ENCODE results near the gene ETF1. TPM values are rescaled to one million over a fixed set of nuclear protein-coding genes. Genes with fewer than 3 reads are reported as not detected.
A peak's percentile ranks its signal among the peaks of the same experiment; 100 is the strongest.

The ETF1 gene
- polyA plus RNA-seq, result 10 to 100 TPM; 30.0 to 38.2 (median 33.5) TPM

DNA sequence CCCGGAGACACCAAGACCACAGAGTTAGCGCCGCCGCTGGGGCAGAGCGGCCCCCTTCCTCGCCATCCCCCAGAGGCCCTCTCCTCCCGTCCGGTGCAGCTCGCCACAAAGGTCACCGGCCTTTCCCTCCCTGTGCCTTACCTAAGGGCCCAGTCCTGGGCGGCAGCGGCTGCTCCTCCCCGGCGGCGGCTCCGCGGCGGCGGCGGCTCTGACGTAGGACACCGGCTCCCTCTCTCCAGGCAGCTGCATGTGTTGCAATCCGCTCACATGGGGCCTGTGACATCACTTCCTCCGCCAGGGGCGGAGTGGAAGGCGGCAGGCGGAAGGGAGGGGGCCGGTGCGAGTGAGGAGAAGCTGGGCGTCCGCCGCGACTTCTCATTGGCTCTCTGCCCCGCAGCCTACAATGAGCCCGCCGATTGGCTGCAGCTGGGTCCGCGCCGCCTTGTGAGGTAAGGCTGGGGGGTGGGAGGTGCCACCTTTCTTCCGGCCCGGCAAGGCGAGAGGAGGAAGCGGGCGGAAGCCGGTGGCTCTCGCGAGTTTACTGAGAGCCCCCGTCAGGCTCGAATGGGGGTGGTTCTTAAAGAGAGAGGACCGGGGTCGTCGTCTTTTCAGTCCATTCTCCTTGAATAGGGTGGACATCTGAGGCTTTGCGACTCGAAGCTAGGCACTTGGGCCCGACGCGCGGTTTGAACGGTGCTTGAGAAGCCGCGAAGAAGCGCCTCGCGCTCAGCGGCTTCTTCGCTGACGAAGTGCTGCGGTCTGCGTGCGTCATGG, at the start of gene ETF1:
ETF1 (minus strand) TSS at position 281 of the 774 bp plus-strand sequence. CDS start 318 bp downstream, outside the sequence.
- H3K27ac Mint-ChIP-seq, result peak within 1 kb of the TSS; percentile 99 to 100 (median 100)
- peaks cover 11 to 21% (median 16%) of the 10 kb centered on the region in 3 donors for H3K27me3 Mint-ChIP-seq (ENCODE audit: low read depth in 3 of 3)
- peak within 1 kb of the TSS; percentile 96 to 100 (median 99) for H3K4me3 Mint-ChIP-seq
- peaks cover 0 to 3% (median 0%) of the 10 kb centered on the region in 3 donors for H3K36me3 Mint-ChIP-seq
- peak; percentile 100 for DNase-seq
- no peaks in the 10 kb centered on the region for H3K9me3 Mint-ChIP-seq
- H3K4me1 Mint-ChIP-seq, result peaks cover 70 to 80% of the 10 kb centered on the region in 2 donors

DNA sequence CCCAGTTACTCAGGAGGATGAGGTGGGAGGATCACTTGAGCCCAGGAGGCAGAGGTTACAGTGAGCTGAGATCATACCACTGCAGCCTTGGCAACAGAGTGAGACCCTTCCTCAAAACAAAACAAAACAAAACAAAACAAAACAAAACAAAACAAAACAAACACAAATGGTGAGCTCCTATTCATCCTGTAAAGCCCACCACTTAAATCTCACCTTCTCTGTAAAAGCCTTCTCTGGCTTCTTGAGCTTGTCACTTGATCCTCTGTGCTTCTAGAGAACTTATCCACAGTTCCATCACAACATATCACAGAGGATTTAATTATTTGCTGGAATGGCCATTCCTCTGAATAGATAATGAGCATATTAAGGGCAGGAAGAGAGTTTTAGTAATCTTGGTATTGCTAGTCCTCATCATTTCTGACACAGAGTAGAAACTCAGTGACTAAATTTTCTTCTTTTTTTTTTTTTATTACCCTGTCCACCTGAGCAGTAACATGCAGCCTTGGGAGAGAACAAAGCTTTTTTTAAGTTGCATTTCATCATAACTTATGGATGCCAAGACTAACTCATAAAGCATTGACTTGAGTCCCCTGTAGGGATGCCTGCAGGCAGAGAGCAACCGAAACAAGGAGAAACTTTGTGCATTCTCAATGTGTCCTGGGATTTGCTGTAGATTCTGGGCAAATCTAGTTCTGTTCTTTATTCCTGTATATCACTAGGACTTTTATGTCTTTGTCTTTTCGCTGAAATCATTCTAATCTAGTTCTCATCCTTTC, 45.2 kb upstream of the ETF1 start:
- Mint-ChIP-seq H3K27me3 (ENCODE audit: low read depth in 3 of 3) (peaks cover 0 to 6% (median 5%) of the 10 kb centered on the region in 3 donors), H3K4me1 (no peaks in the 10 kb centered on the region), H3K27ac (peak overlapping the region in 1 of 6 donors; percentile 14), H3K4me3 (no peak overlapping the region), H3K36me3 (no peaks in the 10 kb centered on the region), H3K9me3 (no peaks in the 10 kb centered on the region)
- no peak for DNase-seq

DNA sequence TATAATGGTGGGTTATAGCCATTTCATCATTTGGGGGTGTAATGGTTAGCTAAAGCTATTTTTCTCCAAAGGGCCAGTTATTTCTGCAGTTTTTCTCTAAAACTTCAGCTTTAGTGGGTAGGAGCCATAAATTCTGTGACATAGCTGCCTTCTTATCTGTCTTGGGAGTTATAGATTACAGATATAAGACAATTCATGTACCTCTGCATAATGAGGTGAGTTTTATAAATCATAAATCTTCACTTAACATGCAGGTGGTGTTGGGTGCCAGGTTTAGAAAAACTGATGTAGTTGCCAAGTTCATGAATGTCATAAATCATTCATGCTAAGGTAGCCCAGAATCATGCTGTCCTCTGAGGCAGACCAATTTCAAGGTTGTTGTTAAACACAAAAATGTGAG, 42.1 kb upstream of the ETF1 start:
- peaks cover 0 to 6% (median 4%) of the 10 kb centered on the region in 3 donors for H3K27me3 Mint-ChIP-seq (ENCODE audit: low read depth in 3 of 3)
- DNase-seq, result no peak
- H3K9me3 Mint-ChIP-seq, result no peaks in the 10 kb centered on the region
- no peak overlapping the region for H3K4me3 Mint-ChIP-seq
- H3K4me1 Mint-ChIP-seq, result no peaks in the 10 kb centered on the region
- H3K27ac Mint-ChIP-seq, result no peak overlapping the region
- H3K36me3 Mint-ChIP-seq, result no peaks in the 10 kb centered on the region

DNA sequence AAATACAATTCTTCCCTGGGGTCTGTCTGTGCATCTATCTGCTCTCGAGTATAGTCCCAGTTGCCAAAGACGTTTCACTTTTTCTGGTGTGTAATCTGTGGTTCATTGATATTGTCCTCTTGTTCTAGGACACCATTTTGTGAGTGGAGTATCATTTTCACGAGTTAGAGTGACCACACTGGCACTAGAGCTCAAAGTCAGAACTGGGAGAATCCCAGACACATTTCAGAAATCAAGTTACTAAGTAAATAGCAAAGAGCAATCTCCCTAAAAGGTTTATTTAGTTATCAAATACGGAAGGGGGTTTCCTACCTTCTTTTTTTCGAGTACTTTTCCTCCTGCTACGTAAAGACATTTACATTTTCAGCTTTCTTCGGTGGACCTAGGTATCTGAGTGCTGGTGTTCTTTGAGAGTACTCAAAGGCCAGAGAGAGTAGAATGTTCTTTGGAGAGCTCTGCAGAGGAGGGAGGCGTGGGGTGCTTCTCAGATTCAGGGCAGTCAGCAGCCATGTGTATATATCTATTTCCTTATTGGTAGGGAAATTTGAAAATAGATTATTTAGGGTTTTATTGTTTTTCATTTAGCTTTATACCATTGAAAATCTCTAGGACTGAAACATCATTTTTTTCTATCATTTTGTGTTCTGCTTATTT, 41.1 kb upstream of the ETF1 start:
- no peak overlapping the region for H3K4me3 Mint-ChIP-seq
- peaks cover 0 to 6% (median 4%) of the 10 kb centered on the region in 3 donors for H3K27me3 Mint-ChIP-seq (ENCODE audit: low read depth in 3 of 3)
- no peaks in the 10 kb centered on the region for H3K9me3 Mint-ChIP-seq
- H3K36me3 Mint-ChIP-seq, result no peaks in the 10 kb centered on the region
- H3K4me1 Mint-ChIP-seq, result peaks cover 0 to 2% of the 10 kb centered on the region in 2 donors
- H3K27ac Mint-ChIP-seq, result no peak overlapping the region
- DNase-seq, result no peak

DNA sequence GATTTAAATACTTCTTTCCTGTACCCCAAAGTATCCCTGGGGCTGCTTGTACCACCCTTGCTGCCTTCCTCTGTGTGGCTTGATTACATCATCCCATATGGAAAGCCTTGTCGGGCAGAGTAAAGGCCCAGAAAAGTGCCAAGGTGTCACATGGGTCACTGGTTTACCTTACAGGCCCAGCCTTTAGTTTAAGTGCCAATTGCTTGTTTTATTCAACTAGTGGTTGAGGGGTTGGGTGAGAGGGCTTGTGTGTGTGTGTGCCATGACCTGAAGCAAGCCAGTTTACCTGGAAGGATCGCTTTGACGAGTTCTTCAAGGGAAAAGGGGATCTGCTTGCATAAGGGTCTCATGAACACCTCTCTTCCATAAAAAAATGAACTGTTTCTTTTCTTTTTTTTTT, 39.9 kb upstream of the ETF1 start:
- no peaks in the 10 kb centered on the region for H3K9me3 Mint-ChIP-seq
- H3K27me3 Mint-ChIP-seq (ENCODE audit: low read depth in 3 of 3), result peaks cover 0 to 6% (median 1%) of the 10 kb centered on the region in 3 donors
- no peaks in the 10 kb centered on the region for H3K36me3 Mint-ChIP-seq
- no peak overlapping the region for H3K4me3 Mint-ChIP-seq
- peaks cover 0 to 2% of the 10 kb centered on the region in 2 donors for H3K4me1 Mint-ChIP-seq
- no peak for DNase-seq
- H3K27ac Mint-ChIP-seq, result no peak overlapping the region

DNA sequence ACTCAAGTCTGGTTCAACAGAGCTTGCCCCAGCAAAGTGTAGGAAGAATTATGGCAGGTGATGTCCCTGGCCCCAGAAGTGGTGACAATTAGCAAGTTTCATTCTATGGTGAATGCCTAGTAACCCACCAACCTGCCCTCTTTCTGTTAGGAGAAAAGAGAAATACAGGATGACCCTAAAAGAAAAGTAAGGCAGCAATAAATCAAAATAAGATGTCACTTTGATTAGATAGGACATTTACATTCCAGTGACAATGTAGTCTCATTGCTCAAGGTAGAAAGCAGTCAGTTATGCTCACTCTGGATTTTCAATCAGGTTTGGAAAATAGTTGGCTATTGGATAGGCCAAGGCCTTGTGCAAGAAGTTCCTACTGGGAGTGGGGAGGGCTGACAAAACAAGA, 37.7 kb upstream of the ETF1 start:
- Mint-ChIP-seq H3K36me3 (no peaks in the 10 kb centered on the region), H3K4me1 (peaks cover 6 to 7% of the 10 kb centered on the region in 2 donors), H3K4me3 (no peak overlapping the region), H3K27ac (no peak overlapping the region), H3K27me3 (ENCODE audit: low read depth in 3 of 3) (peaks cover 0 to 11% (median 4%) of the 10 kb centered on the region in 3 donors), H3K9me3 (no peaks in the 10 kb centered on the region)
- DNase-seq, result no peak

DNA sequence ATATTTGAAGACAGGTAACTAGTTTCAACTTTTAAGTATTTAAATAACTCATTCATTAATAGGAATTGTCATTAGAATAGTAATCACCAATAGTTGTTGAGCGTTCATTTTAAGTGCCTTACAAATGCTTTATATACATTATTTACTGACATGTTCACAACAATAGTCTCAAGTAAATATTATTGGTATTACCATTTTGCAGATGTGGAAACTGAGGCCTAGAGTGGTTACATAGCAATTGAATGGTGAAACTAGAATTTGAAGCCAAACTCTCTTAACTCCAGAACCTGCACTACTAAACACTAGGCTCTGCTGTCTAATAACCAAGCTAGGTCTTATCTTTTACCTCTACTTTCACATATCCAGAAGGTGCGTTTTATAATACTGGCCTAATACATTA, 37.0 kb upstream of the ETF1 start:
- Mint-ChIP-seq H3K4me3 (no peak overlapping the region), H3K27ac (no peak overlapping the region), H3K9me3 (no peaks in the 10 kb centered on the region), H3K27me3 (ENCODE audit: low read depth in 3 of 3) (peaks cover 6 to 19% (median 12%) of the 10 kb centered on the region in 3 donors), H3K4me1 (peaks cover 13% of the 10 kb centered on the region in 2 donors), H3K36me3 (no peaks in the 10 kb centered on the region)
- DNase-seq, result no peak

DNA sequence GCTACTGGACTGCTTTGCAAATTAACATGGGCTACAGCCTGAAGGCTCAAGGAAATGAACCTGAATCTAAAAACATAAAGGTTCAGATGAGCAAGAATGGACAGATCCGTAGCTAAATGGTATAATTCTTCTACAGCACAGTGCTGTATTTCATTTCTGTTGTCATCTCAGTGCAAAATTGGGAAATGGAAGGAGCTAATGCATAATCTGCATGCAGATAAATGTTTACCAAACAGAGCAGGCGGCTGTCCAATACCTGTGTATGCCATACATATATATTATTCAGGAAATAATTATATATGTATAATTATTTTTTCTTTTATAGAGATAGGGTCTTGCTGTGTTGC, 36.5 kb upstream of the ETF1 start:
- no peaks in the 10 kb centered on the region for H3K36me3 Mint-ChIP-seq
- H3K4me1 Mint-ChIP-seq, result peaks cover 18% of the 10 kb centered on the region in 2 donors
- H3K27me3 Mint-ChIP-seq (ENCODE audit: low read depth in 3 of 3), result peaks cover 6 to 24% (median 17%) of the 10 kb centered on the region in 3 donors
- DNase-seq, result no peak
- H3K9me3 Mint-ChIP-seq, result no peaks in the 10 kb centered on the region
- no peak overlapping the region for H3K4me3 Mint-ChIP-seq
- H3K27ac Mint-ChIP-seq, result peak overlapping the region in 3 of 6 donors; percentile 55 to 80 (median 58)

DNA sequence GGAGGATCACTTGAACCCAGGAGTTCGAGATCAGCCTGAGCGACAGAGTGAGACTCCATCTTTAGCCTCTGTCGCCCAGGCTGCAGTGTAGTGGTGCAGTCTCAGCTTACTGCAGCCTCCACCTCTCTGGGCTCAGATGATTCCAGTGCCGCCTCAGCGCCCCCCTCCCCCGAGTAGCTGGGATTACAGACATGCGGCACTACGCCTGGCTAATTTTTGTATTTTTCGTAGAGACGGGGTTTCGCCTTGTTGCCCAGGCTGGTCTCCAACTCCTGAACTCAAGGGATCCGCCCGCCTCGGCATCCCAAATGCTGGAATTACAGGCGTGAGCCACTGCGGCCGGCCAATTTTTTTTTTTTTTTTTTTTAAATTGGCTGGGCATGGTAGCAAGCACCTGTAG, 34.4 kb upstream of the ETF1 start:
- DNase-seq, result no peak
- peak overlapping the region in 5 of 6 donors; percentile 59 to 100 (median 74) for H3K27ac Mint-ChIP-seq
- peak overlapping the region in 2 of 5 donors; percentile 7 to 54 for H3K4me3 Mint-ChIP-seq
- H3K9me3 Mint-ChIP-seq, result no peaks in the 10 kb centered on the region
- peaks cover 2 to 10% (median 10%) of the 10 kb centered on the region in 3 donors for H3K36me3 Mint-ChIP-seq
- H3K27me3 Mint-ChIP-seq (ENCODE audit: low read depth in 3 of 3), result peaks cover 6 to 24% (median 18%) of the 10 kb centered on the region in 3 donors
- peaks cover 32 to 33% of the 10 kb centered on the region in 2 donors for H3K4me1 Mint-ChIP-seq

DNA sequence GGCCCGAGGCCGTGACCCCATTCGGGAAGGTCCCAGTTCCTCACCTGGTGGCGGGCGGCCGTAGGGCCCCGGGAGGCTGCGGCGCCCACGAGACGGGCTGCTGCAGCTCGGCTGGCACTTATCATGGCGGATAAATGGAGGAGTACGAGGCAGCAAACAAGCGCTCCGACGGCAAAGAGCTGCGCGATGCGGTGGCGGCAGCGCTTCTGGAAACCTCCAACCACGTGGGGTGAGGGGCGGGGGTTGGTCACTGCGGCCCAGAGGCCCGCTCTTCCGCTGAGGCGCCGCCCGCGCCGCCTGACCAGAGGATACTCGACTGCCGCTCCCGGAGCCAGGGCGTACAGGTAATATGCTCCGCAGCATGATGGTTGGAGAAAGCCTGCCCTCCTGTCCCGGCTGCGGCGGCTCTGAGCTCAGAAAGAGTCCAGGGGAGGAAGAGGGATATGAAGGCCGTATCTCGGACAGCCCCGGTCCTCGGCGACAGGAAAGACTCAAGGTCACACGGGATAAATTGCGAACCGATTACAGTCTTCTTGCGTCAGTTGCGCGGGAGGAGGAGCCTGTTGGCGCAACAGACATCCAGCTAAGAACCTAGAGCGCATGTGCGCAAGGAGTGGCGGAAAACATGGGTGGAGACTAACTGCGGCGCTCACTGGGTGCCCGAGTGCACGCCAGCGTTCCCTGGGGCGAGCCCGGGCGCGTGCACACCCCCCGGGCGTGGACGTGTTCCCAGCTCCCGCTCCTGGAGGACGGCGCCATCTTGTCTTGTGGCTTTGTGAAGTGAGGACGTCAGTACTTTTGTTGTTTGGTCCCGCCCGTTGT, 32.4 kb upstream of the ETF1 start, which contains the start of gene HSPA9:
HSPA9 (minus strand) TSS at position 208 of the 822 bp plus-strand sequence; CDS start at position 125, 83 bp downstream.
- Mint-ChIP-seq H3K4me3 (peak within 1 kb of the TSS; percentile 95 to 99 (median 99)), H3K27ac (peak within 1 kb of the TSS; percentile 98 to 100 (median 100)), H3K9me3 (no peaks in the 10 kb centered on the region), H3K36me3 (peaks cover 7 to 23% (median 22%) of the 10 kb centered on the region in 3 donors), H3K4me1 (peaks cover 38 to 43% of the 10 kb centered on the region in 2 donors), H3K27me3 (ENCODE audit: low read depth in 3 of 3) (peaks cover 6 to 24% (median 21%) of the 10 kb centered on the region in 3 donors)
- DNase-seq, result peak; percentile 97 to 99 (median 98)

DNA sequence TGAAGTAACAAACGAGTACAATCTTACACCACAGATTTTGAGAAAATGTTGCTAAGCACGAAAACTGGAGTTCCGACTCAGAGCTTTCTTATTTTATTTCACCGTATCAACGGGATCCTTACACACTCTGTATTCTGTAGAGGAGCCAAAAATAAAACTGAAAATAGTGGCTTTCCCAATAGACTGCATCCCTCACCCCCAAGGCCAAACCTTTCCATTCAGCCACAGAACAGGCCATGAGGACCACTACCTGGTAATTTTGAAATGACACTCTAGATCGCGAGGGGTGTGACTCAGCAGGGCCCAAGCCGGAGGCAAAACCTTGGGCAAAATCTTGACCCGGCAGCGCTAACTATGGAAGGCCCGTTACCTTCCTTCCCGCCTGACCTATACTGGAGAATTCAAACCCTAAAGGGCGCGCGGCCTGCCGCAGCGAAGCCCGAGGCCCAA, 31.7 kb upstream of the ETF1 start:
- peaks cover 7 to 27% (median 22%) of the 10 kb centered on the region in 3 donors for H3K36me3 Mint-ChIP-seq
- H3K4me3 Mint-ChIP-seq, result peak overlapping the region; percentile 95 to 99 (median 99)
- DNase-seq, result no peak
- H3K27ac Mint-ChIP-seq, result peak overlapping the region; percentile 98 to 100 (median 100)
- H3K4me1 Mint-ChIP-seq, result peaks cover 38 to 46% of the 10 kb centered on the region in 2 donors
- H3K9me3 Mint-ChIP-seq, result no peaks in the 10 kb centered on the region
- H3K27me3 Mint-ChIP-seq (ENCODE audit: low read depth in 3 of 3), result peaks cover 6 to 24% (median 21%) of the 10 kb centered on the region in 3 donors

DNA sequence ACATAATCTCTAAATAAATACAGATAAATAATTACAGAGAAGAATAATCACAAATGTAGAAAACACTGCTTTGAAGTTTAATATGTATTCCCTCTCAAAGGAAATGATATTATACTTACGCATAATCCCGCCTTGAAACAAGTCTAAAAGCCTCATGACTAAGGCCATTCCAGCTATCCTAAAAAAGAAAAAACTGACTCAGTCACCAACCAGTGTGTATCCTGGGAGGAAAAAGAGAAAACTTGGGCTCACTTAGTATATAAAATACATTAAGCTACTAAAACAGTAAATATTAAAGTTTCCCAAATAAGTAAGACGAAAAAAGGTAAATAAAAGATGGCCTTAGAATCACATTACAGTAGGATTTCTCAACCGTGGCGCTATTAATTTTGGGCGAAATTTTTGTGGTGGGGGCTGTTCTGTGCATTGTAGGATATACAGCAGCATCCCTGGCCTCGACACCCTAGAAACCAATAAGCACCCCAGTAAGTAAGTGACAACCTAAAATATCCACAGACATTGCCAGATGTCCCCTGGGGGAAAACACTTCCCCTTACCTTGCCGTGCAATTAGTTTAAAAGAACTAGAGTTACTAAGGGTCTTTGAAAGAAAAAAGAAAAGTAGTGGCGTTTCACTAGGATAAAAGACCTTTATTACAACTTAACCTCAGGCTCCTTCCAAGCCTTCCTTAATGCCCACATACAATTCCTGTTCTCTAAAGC, 31.1 kb upstream of the ETF1 start:
- Mint-ChIP-seq H3K4me3 (peak overlapping the region; percentile 95 to 99 (median 99)), H3K27me3 (ENCODE audit: low read depth in 3 of 3) (peaks cover 6 to 24% (median 21%) of the 10 kb centered on the region in 3 donors), H3K36me3 (peaks cover 9 to 31% (median 24%) of the 10 kb centered on the region in 3 donors), H3K27ac (peak overlapping the region; percentile 98 to 100 (median 100)), H3K9me3 (no peaks in the 10 kb centered on the region), H3K4me1 (peaks cover 42 to 49% of the 10 kb centered on the region in 2 donors)
- no peak for DNase-seq

Measured in immature natural killer cell (primary cell).